GM18505 (cell line): ENCODE data around the gene RDH5.

Experiments used
- ATAC-seq: cut with Tn5 transposase; IDR thresholded peaks from one replicate; pipeline ENCODE4 v1.9.1; 2021; ENCODE audit not compliant: unreplicated experiment
- POLR2A ChIP-seq: IDR thresholded peaks from 4 replicates; pipeline ENCODE4 v1.6.1; 2011; ENCODE audit warnings: borderline replicate concordance; ENCODE audit not compliant: insufficient read depth, insufficient read length; ENCODE audit errors: extremely low read depth

Gene RDH5

GRCh38 chr12:55700255-55701018, 19.8 kb upstream of the RDH5 start:
- no peak for ATAC-seq
- no peak for TF ChIP-seq POLR2A

GRCh38 chr12:55702861-55703260, 17.3 kb upstream of the RDH5 start:
- no peak for TF ChIP-seq POLR2A
- no peak for ATAC-seq

DNA sequence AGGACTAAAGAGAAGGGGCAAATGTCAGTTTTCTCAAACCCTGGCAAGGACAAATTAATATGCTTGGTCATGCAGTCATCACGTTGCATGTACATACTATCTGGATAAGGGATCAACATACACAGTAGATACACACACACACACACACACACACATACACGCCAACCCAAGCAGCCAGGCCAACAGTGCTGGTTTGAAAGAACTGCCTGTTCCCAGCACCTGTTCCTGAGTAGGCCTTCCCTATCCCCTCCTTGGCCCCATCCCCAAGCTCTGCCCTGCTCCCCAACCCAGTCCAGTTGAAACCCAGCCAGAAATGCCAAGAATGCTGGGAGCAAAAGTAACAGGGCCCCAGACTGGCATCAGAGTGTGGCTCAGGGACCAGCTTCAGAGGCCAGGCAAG, 16.9 kb upstream of the RDH5 start:
- no peak for TF ChIP-seq POLR2A
- ATAC-seq, result no peak

GRCh38 chr12:55703901-55704761, 16.1 kb upstream of the RDH5 start:
- no peak for TF ChIP-seq POLR2A
- no peak for ATAC-seq

- TF ChIP-seq POLR2A, result no peak
- no peak for ATAC-seq
These were observed 15.1 kb upstream of the RDH5 start for GRCh38 chr12:55704824-55705718.

GRCh38 chr12:55705782-55706402, 14.3 kb upstream of the RDH5 start:
- no peak for TF ChIP-seq POLR2A
- no peak for ATAC-seq

GRCh38 chr12:55706568-55707218, 13.5 kb upstream of the RDH5 start:
- no peak for TF ChIP-seq POLR2A
- no peak for ATAC-seq

DNA sequence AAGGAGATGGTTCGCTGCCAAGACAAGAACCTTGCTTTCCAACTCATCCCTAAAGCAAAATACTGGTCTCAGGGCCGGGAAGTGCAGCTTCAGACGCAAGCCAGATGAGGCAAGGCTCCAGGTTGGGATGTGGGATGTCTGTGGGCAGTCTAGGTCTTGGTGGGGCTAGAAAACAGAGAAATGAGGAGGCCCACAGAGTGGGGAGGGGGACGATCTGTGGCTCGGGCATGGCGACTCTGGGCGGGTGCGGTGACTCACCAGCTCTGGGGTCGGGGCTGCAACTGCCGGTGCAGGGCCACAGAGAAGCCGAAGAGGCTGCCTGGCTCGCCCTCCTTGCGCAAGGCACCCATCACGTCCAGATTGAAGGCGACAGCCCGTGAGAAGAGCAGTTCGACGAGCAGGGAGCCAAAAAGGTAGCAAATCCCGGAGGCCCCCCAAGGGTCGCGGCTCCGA, 12.9 kb upstream of the RDH5 start:
- TF ChIP-seq POLR2A, result no peak
- no peak for ATAC-seq

DNA sequence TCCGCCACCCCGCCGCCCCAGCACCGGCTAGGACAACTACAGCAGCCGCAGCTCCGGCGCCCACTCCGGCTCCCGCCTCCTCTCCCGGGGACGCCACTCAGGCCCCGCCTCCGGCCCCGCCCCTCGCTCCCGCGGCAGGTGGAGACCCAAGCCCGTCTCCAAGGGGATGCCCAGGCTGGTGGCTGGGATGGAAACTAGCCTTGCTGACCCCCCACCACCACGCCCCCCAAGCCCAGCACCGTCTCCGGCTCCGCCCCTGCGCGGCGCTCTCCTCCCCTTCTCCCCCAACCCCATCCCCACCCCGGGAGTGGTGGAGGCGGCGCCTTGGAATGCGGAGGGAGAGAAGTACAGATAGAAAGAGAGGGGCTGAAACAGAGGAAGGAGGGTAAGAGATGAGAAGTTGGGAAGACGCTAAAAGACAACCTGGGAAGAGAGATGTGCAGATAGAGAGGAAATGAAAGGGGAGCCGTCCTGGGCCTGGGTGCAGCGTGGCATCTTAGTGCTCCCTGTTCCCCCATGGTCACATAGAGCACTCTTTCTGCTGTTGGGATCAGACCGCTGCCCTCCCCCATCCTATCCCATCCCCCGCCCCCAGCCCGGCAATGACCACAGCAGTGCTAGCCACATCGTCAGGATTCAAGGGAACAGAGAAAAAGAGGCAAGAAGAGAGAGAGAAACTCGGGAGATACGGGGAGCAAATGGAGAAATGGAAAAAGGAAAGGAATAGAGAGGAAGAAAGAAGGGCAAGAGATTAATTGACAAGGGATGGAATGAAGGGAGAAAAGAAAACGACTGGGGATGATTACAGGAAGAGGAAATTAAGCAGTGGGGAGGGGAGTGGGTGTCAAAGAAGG, 12.1 kb upstream of the RDH5 start, which contains the start of gene ITGA7:
ITGA7 (minus strand) TSS at position 64 of the 854 bp plus-strand sequence. CDS start 222 bp downstream, outside the sequence.
- no peak for TF ChIP-seq POLR2A
- ATAC-seq, result no peak

DNA sequence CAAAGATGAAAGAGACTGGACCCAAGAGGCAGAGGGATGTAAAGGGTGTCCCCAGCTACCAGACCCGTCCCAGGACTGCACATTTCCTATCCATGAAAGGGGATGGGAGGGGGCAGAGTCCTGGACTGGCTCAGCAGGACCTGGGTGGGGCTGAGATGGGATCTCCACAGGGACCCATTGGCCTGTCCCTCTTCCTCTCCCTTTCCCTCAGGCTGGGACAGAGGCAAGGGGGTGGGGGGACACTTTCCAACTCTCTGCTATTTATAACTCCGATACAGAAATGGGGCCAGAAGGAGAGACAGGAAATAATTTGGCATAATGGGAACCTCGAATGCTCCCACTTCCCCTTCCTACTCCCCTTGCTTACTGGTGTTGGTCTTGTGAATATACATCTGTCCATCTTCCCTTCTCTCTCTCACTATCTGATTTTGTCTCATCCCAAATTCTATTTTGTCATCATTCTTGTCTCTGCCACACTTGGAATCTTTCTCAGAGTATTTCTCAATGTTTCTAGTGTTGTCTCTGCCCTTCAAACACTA, 11.4 kb upstream of the RDH5 start:
- ATAC-seq, result no peak
- TF ChIP-seq POLR2A, result no peak
